Right cardiac atrium (tissue), 5 donors: ENCODE measurements around the gene DNAJC5G. TPM values are rescaled to one million over a fixed set of nuclear protein-coding genes. Genes with fewer than 3 reads are reported as not detected.
"Not testable (repeated sequence)": the region's sequence is repeated elsewhere in the genome, so short reads cannot be mapped to it uniquely, and the experiment has no call there.

Experiments used
- ATAC-seq, 2 donors: fragments of 200-7000 bp; cut with Tn5 transposase; one replicate each; pipeline versions ENCODE4 v1.8.0 to v1.9.1; 2020; ENCODE audit warnings: moderate library complexity in 2 of 2, mild to moderate bottlenecking in 1 of 2
- DNase-seq, 3 donors: peaks; one replicate each; pipeline ENCODE4 v3.0.0-alpha.2; 2020
- H3K27ac ChIP-seq: one replicate; pipeline ENCODE4 v1.5.1; 2013; ENCODE audit warnings: mild to moderate bottlenecking, low read length, control low read depth, moderate library complexity
- H3K27me3 ChIP-seq: one replicate; pipeline ENCODE4 v1.6.1; 2013; ENCODE audit not compliant: control insufficient read depth, insufficient read depth
- H3K4me1 ChIP-seq: one replicate; pipeline ENCODE4 v1.6.1; 2013; ENCODE audit warnings: low read length; ENCODE audit not compliant: control insufficient read depth, insufficient read depth
- H3K4me3 ChIP-seq: one replicate; pipeline ENCODE4 v1.5.1; 2013; ENCODE audit warnings: low read length, control low read depth
- H3K9me3 ChIP-seq: one replicate; pipeline ENCODE4 v1.6.1; 2013; ENCODE audit warnings: low read length; ENCODE audit not compliant: control insufficient read depth
- WGBS: extraction: QIAGEN DNeasy Blood & Tissue Kit; methylation state at CpG from one replicate; pipeline ENCODE4 v1.1.7; 2013; 5-methylcytosine and 5-hydroxymethylcytosine counted together
- intact Hi-C, 4 donors: fragments of 100-400 bp; cut with DNase I; formaldehyde crosslinking; loops; one replicate each; pipeline versions ENCODE4 v1.11.0 to v1.14.0; 2022 to 2023
- polyA plus RNA-seq: library from polyadenylated mRNA; stranded (reverse); fragments of 200-250 nt; gene quantifications from one replicate; pipeline ENCODE4 v1.2.3, GENCODE V29; 2013
- total RNA-seq, 4 donors: library from RNA; stranded (reverse); fragmentation: NEBNext Ultra II Directional; extraction: Animal tissue kit (Norgen Biotek cat#: 25700); gene quantifications; one replicate each; pipeline ENCODE4 v1.2.1, GENCODE V29; 2021
- donor health status: healthy with polysubstance abuse.
- donor health status: DM: no; HTN: yes; CAD: no.
- donor health status: DM: no; HTN: no; CAD: no.
- donor health status: DM: no; HTN: yes; CAD: no; lungs with severe emphysema.
- donor health status: DM: yes; HTN: yes; CAD: no.

The DNAJC5G gene
- total and polyA plus RNA-seq, 5 donors: 1.3 to 3.0 (median 2.1) TPM

DNA sequence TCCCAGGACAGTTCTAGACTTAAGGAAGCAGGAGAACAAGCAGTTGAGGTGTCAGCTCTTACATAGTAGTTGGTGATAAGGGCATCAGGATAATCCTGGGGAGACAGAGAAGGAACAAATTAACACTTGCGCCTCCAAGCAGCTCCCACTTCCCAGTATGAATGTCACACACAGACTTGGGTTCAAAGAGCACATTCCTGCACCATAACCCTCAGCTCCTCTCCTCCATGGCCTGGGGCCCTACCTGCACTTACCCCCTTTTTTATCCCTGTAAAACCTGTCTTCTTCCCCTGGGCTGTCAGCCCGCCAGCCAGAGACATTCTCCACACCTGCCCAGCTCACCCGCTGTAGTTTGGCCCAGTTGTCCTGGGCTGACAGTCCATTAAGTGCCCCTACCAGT is 36.9 kb downstream of the DNAJC5G start:
- DNase-seq (no peak), ATAC-seq (no peak)
- 92% methylated on average over 3 of the region's 3 CpGs for WGBS
- Histone ChIP-seq H3K9me3 (no peaks in the 10 kb centered on the region), H3K27ac (no peak overlapping the region), H3K4me1 (no peaks in the 10 kb centered on the region), H3K4me3 (no peak overlapping the region), H3K27me3 (no peaks in the 10 kb centered on the region)
- intact Hi-C loops: no loop called here

DNA sequence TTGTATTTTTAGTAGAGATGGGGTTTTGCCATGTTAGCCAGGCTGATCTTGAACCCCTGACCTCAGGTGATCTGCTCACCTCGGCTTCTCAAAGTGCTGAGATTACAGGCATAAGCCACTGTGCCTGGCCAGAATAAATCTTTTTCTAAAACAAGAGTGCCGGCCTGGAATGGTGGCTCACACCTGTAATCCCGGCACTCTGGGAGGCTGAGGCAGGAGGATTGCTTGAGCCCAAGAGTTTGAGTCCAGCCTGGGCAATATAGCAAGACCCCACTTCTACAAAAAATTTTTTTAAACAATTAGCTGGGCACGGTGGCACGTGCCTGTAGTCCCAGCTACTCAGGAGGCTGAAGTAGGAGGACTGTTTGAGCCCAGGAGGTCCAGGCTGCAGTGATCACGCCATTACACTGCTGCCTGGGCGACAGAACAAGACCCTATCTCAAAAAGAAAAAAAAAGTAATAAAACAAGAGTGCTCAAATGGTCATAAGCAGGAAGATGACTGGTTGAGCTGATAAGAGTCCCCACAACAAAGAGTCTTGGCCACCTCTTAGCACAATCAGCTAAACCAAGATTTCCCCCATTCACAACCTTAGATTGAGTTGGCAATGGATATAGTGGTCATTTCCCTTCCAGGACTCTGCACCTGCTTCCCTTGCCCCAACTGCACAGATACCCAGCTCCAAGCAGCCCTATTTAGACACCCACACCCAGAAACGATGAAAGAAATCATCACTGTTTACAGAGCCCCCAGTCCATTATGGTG is 38.8 kb downstream of the DNAJC5G start:
- DNase-seq: no peak
- no peaks in the 10 kb centered on the region for H3K27me3 ChIP-seq
- H3K4me3 ChIP-seq: no peak overlapping the region
- intact Hi-C loops: no loop called here
- no peaks in the 10 kb centered on the region for H3K4me1 ChIP-seq
- no peaks in the 10 kb centered on the region for H3K9me3 ChIP-seq
- no peak overlapping the region for H3K27ac ChIP-seq
- no peak for ATAC-seq
- 89% methylated on average over 8 of the region's 8 CpGs for WGBS

DNA sequence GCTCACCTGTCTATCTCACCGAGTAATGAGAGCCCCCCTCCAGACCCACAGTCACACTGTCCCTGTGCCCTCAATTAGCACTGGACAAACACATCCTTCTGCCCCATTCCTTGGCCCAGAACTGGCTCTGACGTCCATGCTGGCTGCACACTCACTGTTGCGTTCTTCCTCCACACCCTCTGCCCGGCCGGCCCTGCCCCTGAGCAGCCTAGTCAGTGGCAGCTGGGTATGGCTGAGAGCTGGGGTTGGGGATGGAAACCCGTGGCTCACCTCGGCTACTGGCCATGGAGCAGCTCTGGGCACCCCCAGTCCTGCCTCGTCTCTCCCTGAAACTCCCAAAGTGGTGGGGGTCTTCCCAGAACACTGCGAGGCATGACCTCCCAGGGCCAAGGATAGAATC is 39.5 kb downstream of the DNAJC5G start:
- 81% methylated on average over 9 of the region's 9 CpGs for WGBS
- Histone ChIP-seq H3K4me3 (no peak overlapping the region), H3K27ac (no peak overlapping the region), H3K27me3 (no peaks in the 10 kb centered on the region), H3K4me1 (no peaks in the 10 kb centered on the region), H3K9me3 (no peaks in the 10 kb centered on the region)
- intact Hi-C loops: no loop called here
- DNase-seq (no peak), ATAC-seq (peak in 1 of 2 donors; percentile 8)

DNA sequence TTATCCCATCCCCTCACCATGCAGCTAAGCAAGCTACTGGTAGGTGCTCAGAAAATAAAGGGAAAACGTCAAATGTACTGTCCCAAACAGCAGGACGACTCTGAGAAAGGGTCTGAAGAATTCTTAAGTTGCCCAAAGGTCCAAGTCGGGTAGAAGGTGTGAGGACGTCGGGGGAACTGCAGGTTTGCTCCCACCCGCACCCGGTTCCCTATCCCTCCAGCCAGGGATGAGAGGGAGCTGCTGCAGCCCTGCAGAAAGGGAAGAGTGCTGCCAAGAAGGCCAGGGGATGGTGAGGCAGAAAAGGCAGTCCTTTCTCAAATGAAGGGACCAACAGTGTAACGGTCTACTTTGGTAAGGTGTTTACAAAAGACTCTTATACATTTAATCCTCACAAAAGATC is 39.9 kb downstream of the DNAJC5G start:
- DNase-seq (no peak), ATAC-seq (no peak)
- Histone ChIP-seq H3K27ac (no peak overlapping the region), H3K4me1 (no peaks in the 10 kb centered on the region), H3K9me3 (no peaks in the 10 kb centered on the region), H3K4me3 (no peak overlapping the region), H3K27me3 (no peaks in the 10 kb centered on the region)
- intact Hi-C loops: no loop called here
- WGBS: 72% methylated on average over 8 of the region's 8 CpGs

DNA sequence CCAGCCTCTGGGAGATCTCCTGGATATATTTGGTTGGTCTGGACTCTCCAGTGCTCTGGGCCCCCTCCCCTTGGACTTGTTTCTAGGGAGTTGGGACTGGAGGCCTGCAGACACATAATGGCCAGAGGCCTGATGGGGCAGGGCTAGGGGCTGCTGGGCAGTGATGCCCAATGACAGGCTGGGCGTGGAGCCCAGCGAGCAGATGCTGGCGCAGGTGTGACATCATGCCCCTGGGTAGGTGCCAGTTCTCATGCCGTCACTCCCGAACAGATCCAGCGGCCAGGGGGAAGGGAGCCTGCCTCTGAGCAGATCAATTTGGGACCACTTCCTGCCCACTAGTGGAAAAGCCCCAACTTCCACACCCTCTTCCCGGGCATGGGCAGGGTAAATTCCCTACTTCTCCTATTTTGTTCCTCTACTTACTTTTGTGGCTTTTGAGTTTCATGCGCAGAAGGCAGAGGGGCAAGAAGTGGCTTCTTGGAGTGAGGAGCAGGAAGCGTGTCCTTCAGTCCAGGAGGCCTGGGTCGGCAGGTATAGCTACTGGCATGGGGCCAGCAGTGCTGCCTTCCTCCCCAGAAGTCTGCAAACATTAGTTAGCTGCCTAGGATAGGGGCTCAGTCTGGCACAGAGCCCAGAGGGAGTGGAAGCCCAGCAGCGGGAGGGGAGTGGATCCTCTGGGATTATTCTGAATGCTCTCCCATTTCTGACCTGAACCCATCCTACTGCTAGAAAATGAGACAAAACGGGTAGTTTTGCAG is 41.6 kb downstream of the DNAJC5G start:
- Histone ChIP-seq H3K27ac (no peak overlapping the region), H3K4me3 (no peak overlapping the region), H3K9me3 (no peaks in the 10 kb centered on the region), H3K27me3 (no peaks in the 10 kb centered on the region), H3K4me1 (peaks cover 3% of the 10 kb centered on the region)
- ATAC-seq (peak in 1 of 2 donors; percentile 18), DNase-seq (peak in 2 of 3 donors; percentile 23 to 65)
- 78% methylated on average over 12 of the region's 12 CpGs for WGBS
- intact Hi-C loops: no loop called here

DNA sequence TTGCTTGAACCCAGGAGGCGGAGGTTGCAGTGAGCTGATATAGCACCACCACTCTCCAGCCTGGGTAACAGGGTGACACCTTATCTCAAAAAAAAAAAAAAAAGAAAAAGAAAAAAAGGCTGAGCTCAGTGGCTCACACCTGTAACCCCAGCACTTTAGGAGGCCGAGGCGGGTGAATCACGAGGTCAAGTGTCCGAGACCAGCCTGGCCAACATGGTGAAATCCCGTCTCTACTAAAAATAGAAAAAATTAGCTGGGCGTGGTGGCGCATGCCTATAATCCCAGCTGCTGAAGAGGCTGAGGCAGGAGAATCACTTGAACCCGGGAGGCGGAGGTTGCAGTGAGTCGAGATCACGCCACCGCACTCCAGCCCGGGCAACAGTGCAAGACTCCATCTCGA is 44.6 kb downstream of the DNAJC5G start:
- 91% methylated on average over 15 of the region's 15 CpGs for WGBS
- DNase-seq: peak in 1 of 3 donors; percentile 40
- H3K4me3 ChIP-seq, H3K27ac ChIP-seq, H3K27me3 ChIP-seq, H3K4me1 ChIP-seq, ATAC-seq, H3K9me3 ChIP-seq, intact Hi-C loops: not testable (repeated sequence)

DNA sequence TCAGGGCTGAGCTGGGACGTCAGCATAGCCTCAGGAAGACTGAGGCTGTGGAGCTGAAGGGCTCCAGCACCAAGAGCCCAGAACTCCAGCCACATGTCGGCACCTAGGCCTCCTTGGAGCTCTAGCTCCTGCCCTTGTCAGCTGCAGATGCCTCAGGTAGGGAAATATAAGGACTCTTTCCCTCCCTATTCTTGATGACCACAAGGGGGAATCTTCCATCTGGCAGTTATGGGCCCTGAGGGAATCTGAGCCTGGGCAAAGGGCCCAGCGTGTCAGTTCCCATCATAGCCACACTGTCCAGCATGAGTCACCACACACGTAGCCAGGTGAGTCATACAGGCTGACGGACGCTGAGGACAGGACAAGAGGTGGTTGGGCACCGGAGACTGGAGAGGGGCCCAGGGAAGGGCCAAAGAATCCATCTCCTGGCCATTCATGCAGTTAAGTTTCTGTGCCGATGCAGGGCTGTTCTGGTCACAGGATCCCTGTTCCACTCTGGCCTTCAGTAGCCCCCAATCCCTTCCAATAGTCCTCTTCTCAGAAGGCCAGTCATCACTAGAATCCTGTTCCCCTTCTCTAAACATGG is 45.8 kb downstream of the DNAJC5G start:
- Histone ChIP-seq H3K4me3 (no peak overlapping the region), H3K27ac (peak overlapping the region; percentile 62), H3K4me1 (peaks cover 9% of the 10 kb centered on the region), H3K27me3 (no peaks in the 10 kb centered on the region), H3K9me3 (no peaks in the 10 kb centered on the region)
- peak; percentile 65 to 76 (median 74) for DNase-seq
- peak; percentile 55 to 70 for ATAC-seq
- WGBS: 49% methylated on average over 8 of the region's 8 CpGs
- intact Hi-C loops: no loop called here

DNA sequence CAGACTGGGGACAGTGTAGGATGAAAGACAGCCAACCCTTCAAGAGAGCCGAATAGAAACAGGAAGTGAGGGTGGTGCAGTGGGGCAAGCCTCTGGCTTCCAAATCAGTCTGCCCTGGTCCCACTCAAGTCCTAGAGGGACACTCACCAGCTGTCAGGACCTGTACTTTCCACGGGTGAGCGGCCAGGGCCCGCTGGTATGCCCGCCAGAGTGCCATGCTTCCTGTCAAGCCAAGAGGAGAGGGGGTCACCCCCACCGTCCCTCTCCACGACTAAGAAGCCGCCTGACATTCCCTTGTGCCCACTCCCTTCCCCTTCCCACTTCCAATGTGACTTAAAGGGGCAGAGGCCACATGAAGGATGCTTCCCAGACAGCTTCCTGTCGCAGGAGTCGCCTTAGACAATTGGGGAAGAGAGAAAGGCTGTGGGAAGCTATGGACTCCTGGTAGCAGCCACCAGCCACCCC is 47.1 kb downstream of the DNAJC5G start:
- Histone ChIP-seq H3K4me3 (peak overlapping the region; percentile 75), H3K27ac (peak overlapping the region; percentile 56), H3K4me1 (peaks cover 9% of the 10 kb centered on the region), H3K9me3 (no peaks in the 10 kb centered on the region), H3K27me3 (no peaks in the 10 kb centered on the region)
- ATAC-seq (peak; percentile 20 to 22), DNase-seq (peak in 1 of 3 donors; percentile 33)
- intact Hi-C loops: no loop called here
- WGBS: 4% methylated on average over 10 of the region's 10 CpGs

DNA sequence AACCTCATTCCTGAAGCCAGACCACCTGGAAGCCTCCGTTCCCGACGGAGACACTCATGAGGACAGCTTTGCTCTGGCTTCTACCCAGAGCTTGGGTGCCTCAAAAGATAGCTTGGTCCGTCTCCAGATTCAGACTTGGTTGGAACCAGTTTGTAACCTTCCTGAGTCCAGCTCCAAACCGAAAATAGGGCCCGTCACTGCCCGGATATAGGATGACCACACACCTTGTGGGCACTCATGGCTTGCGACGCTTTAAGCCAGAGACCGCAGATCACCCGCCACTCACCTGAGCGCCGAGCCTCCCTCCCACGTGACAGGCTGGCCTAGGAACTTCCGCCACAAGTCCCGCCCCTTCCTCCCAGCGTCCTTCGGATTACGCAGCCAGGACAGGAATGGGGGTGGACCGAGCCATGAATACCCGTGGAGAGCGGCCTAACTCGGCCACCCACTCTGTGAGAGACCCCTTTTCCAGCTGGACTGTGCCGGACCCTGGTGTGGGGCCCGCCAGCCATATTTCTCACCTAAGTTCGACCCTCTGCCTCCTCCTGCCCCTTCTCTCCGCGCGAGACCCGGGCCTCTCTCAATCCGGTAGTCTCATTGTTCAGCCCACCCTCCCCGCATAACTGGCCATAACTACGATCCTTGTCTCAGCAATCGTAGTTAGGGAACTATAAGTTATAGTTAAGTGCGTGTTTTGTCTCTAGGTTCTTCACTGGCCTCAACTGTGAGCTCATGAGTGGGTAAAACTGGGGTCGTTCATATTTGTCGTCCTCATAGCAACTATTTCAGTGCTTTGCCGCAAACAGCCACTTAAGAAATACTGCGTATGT is 47.7 kb downstream of the DNAJC5G start, which contains the start of gene MPV17:
Gene MPV17, minus strand, starts transcription at position 332 of the 830 bp plus-strand sequence. CDS start 580 bp downstream, outside the sequence.
- under 1% methylated on average over 39 of the region's 39 CpGs for WGBS

DNA sequence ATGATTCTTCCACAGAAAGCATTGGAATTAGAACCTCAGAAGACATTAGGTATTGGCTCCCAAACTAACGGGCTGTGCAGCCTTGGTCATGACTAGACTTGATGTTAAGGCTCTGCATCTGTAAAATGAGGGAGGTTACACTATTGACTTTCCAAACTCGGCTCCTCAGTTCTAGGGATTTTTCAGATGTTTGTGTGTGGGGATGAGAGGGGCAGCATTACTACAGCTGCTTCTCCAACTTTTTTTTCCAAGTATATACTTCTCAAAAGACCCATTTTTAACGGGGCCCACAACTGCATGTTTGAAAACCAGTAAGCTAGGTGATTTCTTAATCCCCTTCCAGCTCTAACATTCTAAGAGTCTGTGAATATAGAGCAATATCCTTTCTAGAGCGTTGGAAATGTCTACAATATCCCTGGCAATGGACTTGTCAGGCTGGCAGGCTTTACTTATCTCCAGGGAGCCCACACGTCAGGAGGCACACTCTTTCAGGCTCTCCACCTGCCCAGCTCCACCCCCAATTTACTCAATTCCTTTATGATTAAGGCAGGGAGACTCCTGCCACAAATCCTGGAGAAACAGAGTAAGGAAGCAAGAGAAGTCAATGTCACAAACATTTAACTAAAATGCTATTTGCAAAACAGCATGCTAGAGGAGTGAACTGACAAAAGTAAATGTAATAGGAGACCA is 48.5 kb downstream of the DNAJC5G start:
- Histone ChIP-seq H3K27ac (peak overlapping the region; percentile 93), H3K9me3 (no peaks in the 10 kb centered on the region), H3K4me1 (peaks cover 9% of the 10 kb centered on the region), H3K27me3 (no peaks in the 10 kb centered on the region), H3K4me3 (peak overlapping the region; percentile 75)
- WGBS: 25% methylated on average over 5 of the region's 5 CpGs
- DNase-seq (no peak), ATAC-seq (no peak)
- intact Hi-C loops: no loop called here

More for the DNA sequence above, 47.7 kb downstream of the DNAJC5G start, which contains the start of gene MPV17:
- Histone ChIP-seq H3K4me1 (peaks cover 9% of the 10 kb centered on the region), H3K27me3 (no peaks in the 10 kb centered on the region), H3K9me3 (no peaks in the 10 kb centered on the region), H3K4me3 (peak within 1 kb of the TSS; percentile 75), H3K27ac (peak within 1 kb of the TSS; percentile 93)
- DNase-seq (peak; percentile 93 to 96 (median 95)), ATAC-seq (peak; percentile 95 to 97)
- intact Hi-C loops: no loop called here
